GM19035 (cell line): Measurements from ENCODE around the gene DVL2.

ENCODE experiments used
- ATAC-seq: cut with Tn5 transposase; IDR thresholded peaks from one replicate; pipeline ENCODE4 v1.9.1; 2021; ENCODE audit not compliant: unreplicated experiment

The DVL2 gene

GRCh38 chr17:7234083-7234951, at the start of gene DVL2:
TSS of gene DVL2 (minus strand) at chr17:7234517. CDS start at chr17:7234262, 255 bp downstream.
- ATAC-seq: peak; percentile 55

DNA sequence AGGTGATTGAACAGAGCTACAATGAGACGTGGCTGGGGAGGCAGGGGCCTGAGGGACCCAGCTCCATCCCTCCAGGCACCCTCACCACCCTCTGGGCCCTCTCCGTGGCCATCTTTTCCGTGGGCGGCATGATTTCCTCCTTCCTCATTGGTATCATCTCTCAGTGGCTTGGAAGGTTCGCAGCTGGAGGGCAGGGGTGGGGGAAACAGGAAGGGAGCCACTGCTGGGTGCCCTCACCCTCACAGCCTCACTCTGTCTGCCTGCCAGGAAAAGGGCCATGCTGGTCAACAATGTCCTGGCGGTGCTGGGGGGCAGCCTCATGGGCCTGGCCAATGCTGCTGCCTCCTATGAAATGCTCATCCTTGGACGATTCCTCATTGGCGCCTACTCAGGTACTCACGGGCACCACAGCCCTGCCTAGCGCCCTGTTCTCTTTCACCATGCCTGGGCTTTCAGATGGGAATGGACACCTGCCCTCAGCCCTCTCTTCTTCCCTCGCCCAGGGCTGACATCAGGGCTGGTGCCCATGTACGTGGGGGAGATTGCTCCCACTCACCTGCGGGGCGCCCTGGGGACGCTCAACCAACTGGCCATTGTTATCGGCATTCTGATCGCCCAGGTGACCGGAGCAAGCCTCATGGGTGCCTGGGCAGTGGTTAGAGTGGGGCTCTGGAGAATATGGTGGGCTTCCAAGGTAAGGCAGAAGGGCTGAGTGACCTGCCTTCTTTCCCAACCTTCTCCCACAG, 49.3 kb upstream of the DVL2 start:
- no peak for ATAC-seq

GRCh38 chr17:7282752-7283321, 48.5 kb upstream of the DVL2 start:
- no peak for ATAC-seq

DNA sequence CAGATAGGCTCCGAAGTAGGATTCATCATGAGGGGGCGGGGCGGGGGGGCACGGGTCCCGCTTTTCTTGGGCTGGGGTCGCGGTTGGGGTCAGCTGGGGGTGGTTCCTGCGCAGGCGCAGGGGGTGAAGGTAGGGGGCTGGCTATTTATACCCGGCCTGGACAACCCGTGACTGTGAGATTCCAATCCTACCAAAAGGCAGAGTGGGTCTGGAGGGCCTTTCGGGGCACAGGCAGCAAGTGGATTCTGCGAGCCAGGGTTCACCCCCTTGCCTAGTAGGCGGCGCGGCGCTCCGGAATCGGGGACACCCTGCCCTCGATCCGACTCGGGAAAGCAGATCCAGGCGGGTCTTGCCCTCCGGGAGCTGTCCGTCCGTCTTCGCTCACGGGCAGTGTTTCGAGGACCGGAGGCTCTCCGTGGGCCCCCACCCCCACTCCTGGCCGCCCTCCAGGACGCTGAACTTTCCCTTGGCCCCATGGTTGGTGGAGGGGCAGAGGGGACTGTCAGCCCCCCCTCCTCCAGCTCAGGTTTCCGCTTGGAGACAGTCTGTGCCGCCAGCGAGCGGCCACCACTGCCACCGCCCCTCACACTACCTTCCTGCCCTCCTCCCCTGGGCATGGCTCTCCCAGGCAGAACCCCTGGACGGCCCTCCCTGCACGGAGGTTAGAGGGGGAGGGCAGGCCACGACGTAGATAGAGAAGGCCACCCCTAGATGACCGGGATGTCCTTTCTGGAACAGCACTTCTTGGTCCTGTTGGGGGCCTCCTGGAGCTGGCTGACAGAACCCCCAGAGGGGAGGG, 47.8 kb upstream of the DVL2 start:
- ATAC-seq: no peak

DNA sequence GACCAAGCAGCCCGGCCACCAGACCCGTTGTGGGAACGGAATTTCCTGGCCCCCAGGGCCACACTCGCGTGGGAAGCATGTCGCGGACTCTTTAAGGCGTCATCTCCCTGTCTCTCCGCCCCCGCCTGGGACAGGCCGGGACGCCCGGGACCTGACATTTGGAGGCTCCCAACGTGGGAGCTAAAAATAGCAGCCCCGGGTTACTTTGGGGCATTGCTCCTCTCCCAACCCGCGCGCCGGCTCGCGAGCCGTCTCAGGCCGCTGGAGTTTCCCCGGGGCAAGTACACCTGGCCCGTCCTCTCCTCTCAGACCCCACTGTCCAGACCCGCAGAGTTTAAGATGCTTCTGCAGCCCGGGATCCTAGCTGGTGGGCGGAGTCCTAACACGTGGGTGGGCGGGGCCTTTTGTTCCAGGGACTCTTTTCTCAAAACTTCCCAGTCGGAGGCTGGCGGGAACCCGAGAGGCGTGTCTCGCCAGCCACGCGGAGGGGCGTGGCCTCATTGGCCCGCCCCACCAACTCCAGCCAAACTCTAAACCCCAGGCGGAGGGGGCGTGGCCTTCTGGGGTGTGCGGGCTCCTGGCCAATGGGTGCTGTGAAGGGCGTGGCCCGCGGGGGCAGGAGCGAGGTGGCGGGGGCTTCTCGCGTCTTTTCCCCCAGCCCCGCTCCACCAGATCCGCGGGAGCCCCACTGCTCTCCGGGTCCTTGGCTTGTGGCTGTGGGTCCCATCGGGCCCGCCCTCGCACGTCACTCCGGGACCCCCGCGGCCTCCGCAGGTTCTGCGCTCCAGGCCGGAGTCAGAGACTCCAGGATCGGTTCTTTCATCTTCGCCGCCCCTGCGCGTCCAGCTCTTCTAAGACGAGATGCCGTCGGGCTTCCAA, 47.0 kb upstream of the DVL2 start, which contains the start of gene SLC2A4:
TSS of gene SLC2A4 (plus strand) at position 645 of the 879 bp plus-strand sequence. CDS start at position 862, 217 bp downstream.
- ATAC-seq: peak; percentile 53

DNA sequence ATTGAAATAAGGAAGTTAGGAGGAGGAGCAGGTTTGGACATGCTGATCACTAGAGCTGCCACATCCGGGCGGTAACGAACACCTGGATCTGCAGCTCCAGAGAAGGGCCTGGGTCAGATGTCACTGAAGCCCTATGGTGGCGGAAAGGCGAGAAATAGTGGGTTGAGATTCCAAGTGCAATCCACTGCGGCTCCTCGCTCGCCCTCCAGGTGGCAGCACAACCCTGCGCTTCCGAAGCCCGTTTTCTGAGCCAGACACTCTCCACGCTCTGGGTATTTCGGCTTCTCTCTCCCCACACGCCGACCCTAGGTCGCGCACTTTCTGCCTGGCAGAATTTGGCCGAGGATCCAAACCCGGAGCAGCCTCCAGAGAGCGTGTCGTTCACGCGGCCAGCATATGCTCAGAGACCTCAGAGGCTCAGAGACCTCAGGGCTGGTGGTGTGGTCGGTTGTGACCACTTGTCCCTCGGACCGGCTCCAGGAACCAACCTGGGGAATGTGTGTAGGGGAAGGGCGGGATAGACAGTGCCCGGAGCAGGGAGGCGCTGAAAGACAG, 46.3 kb upstream of the DVL2 start:
- ATAC-seq: peak; percentile 75

- ATAC-seq: no peak
Observed at GRCh38 chr17:7279448-7279847, 45.1 kb upstream of the DVL2 start.

GRCh38 chr17:7266784-7267183, 32.5 kb upstream of the DVL2 start:
- ATAC-seq: no peak

DNA sequence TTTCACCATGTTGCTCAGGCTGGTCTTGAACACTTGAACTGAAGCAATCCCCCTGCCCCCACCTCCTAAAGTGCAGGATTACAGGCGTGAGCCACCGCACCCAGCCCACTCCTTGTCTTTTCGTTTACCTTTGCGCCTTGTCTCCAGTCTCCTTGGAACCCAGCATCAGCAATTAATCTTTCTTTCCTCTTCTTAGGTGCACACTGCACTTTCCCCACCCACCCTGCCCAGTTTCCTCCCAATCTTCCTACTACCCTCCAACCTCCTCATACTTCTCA, 29.4 kb upstream of the DVL2 start:
- no peak for ATAC-seq

GRCh38 chr17:7262935-7263800, 28.9 kb upstream of the DVL2 start:
- ATAC-seq: no peak

- no peak for ATAC-seq
Observed at GRCh38 chr17:7262192-7262934, 28.0 kb upstream of the DVL2 start, which contains the start of gene CLDN7. TSS of gene CLDN7 (minus strand) at chr17:7262478. CDS start at chr17:7262043, 435 bp downstream.

GRCh38 chr17:7261379-7262191, 27.3 kb upstream of the DVL2 start:
- no peak for ATAC-seq

GRCh38 chr17:7260651-7261378, 26.5 kb upstream of the DVL2 start:
- ATAC-seq: no peak

DNA sequence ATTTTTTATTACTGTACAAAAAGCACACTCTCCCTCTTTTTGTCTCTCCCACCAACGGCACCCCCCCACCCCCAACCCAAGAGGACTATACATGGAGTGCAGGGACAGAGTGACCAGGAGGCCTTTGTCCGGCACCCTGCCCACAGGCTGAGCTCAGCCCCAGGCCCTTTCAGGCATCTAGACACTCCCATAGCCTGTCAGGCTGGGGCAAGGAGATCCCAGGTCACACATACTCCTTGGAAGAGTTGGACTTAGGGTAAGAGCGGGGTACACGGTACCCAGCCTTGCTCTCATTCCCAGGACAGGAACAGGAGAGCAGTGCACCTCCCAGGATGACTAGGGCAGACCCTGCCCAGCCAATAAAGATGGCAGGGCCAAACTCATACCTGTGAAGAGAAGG, 25.8 kb upstream of the DVL2 start:
- ATAC-seq: no peak

DNA sequence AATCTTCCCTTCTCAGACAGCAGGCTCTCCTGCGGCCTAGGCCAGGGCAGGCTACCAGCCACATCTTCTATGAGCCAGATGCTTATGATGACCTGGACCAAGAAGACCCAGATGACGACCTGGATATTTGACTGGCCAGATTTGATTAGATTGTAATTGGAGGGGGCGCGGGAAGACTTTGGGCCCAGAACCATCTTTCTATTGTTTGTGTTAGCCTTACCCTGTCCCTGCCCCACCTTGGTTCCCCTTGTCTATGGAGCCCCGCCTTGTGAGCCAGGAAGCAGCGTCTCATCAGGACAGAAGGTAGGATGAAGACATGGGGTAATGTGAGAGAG, 25.2 kb upstream of the DVL2 start:
- ATAC-seq: no peak

DNA sequence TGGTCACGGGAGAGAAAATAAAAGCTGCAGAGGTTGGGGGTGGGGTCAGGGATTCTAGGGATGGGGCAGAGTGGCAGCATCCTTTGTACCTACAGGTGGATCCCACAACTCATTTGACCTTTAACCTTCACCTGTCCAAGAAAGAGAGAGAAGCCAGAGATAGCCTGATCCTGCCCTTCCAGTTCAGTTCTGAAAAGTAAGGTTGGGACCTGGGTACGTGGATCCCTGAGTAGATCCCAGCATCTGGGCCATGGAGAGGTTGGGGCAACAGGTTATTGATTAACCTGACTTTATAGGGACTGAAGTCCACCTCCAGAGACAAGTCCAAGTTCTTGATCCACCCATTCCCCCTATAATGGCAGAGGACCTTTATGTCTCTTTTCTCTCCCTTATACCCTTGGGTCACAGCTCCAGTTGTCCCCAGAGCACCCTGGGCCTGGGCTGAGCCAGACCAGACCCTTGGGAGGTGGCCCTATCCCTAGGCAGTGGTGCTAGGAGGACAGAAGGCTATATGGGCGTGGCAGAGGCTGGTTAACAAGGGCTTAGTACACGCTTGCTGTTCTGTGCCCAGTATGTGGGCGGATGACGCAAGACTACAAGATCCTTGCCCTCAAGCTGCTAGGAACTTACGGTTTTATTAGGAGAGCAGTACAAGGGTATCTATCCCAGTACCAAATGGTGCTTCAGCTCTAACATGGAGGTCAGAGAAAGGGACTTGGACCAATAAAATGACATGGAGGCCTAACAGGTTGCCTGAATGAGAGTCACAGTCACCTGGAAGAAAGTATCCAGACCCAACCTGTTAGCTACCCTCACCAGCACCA, 24.6 kb upstream of the DVL2 start:
- no peak for ATAC-seq
